Measurements from ENCODE around the gene ZNF860.
A peak's percentile ranks its signal among the peaks of the same experiment; 100 is the strongest.

ZNF860 gene

GRCh38 chr3:31967592-31967991 lies 14.0 kb upstream of the ZNF860 start:
- Histone ChIP-seq H3K9me3 (ENCODE audit: insufficient read depth, low read length) (no peaks in the 10 kb centered on the region), H3K4me3 (ENCODE audit: low read length) (no peak overlapping the region), H3K27ac (ENCODE audit: low read length) (no peak overlapping the region), H3K36me3 (replicated peaks; ENCODE audit: low read depth, low read length) (peaks cover 4% of the 10 kb centered on the region), H3K79me2 (ENCODE audit: low read length) (peaks cover 85% of the 10 kb centered on the region), H2AFZ (ENCODE audit: low read depth, low read length) (no peak overlapping the region), H3K4me1 (ENCODE audit: low read length) (peaks cover 69% of the 10 kb centered on the region), H4K20me1 (ENCODE audit: insufficient read depth, low read length) (no peaks in the 10 kb centered on the region), H3K9ac (ENCODE audit: low read length) (no peak overlapping the region), H3K27me3 (ENCODE audit: low read depth, low read length) (no peaks in the 10 kb centered on the region), H3K4me2 (ENCODE audit: low read length) (peak overlapping the region; percentile 69)
- TF ChIP-seq EZH2phosphoT487 (IDR thresholded peaks at IDR 0.05; ENCODE audit: low read depth): no peak
- TF ChIP-seq CTCF (IDR thresholded peaks at IDR 0.05; ENCODE audit: low read depth, low read length): no peak

DNA sequence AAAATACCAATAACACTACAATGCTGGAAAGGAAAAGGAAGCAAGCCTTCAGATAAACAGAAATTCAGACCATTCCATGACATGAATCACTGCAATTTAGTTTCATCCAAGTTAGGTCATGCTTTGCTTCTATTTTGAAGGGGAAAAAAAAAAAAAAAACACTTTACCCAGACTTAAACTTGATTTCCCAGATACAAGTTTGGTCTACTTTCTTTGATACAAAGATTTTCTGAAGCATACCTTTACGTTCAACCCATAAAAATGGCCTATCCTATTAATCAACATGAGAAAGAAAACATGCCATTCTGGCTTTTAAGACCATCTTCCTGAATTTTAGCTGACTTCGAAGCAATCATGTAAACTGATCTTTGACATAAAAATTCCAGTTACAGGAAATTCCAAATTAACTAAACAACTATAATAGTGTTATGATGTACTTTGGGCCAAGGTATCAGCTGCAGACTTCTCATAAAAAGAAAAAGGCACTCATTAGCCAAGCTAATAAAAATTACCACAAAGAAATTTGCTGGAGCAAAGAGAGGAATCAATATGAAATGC lies 13.1 kb upstream of the ZNF860 start:
- H3K4me2 ChIP-seq (ENCODE audit: low read length): peak overlapping the region; percentile 69
- H4K20me1 ChIP-seq (ENCODE audit: insufficient read depth, low read length): no peaks in the 10 kb centered on the region
- TF ChIP-seq CTCF (IDR thresholded peaks at IDR 0.05; ENCODE audit: low read depth, low read length) (no peak), EZH2phosphoT487 (IDR thresholded peaks at IDR 0.05; ENCODE audit: low read depth) (no peak)
- peaks cover 72% of the 10 kb centered on the region for H3K4me1 ChIP-seq (ENCODE audit: low read length)
- H3K79me2 ChIP-seq (ENCODE audit: low read length): peaks cover 87% of the 10 kb centered on the region
- H3K4me3 ChIP-seq (ENCODE audit: low read length): peak overlapping the region; percentile 29
- no peak overlapping the region; the same call in 1 of the 2 replicates for H2AFZ ChIP-seq (ENCODE audit: low read depth, low read length)
- peaks cover 4% of the 10 kb centered on the region for H3K36me3 ChIP-seq (replicated peaks; ENCODE audit: low read depth, low read length)
- H3K27me3 ChIP-seq (ENCODE audit: low read depth, low read length): no peaks in the 10 kb centered on the region
- peak overlapping the region; percentile 25; the same call in 1 of the 2 replicates for H3K27ac ChIP-seq (ENCODE audit: low read length)
- H3K9ac ChIP-seq (ENCODE audit: low read length): peak overlapping the region; percentile 34
- no peaks in the 10 kb centered on the region for H3K9me3 ChIP-seq (ENCODE audit: insufficient read depth, low read length)

- Histone ChIP-seq H3K9me3 (ENCODE audit: insufficient read depth, low read length) (no peaks in the 10 kb centered on the region), H3K9ac (ENCODE audit: low read length) (peak overlapping the region; percentile 34), H3K36me3 (replicated peaks; ENCODE audit: low read depth, low read length) (peaks cover 4% of the 10 kb centered on the region), H3K4me3 (ENCODE audit: low read length) (peak overlapping the region; percentile 29), H3K4me2 (ENCODE audit: low read length) (peak overlapping the region; percentile 69), H4K20me1 (ENCODE audit: insufficient read depth, low read length) (no peaks in the 10 kb centered on the region), H3K4me1 (ENCODE audit: low read length) (peaks cover 74% of the 10 kb centered on the region), H2AFZ (ENCODE audit: low read depth, low read length) (no peak overlapping the region; the same call in 1 of the 2 replicates), H3K27ac (ENCODE audit: low read length) (peak overlapping the region; percentile 25; the same call in 1 of the 2 replicates), H3K27me3 (ENCODE audit: low read depth, low read length) (no peaks in the 10 kb centered on the region), H3K79me2 (ENCODE audit: low read length) (peaks cover 87% of the 10 kb centered on the region)
- TF ChIP-seq EZH2phosphoT487 (IDR thresholded peaks at IDR 0.05; ENCODE audit: low read depth) (no peak), CTCF (IDR thresholded peaks at IDR 0.05; ENCODE audit: low read depth, low read length) (no peak)
Measured at GRCh38 chr3:31968927-31969418, 12.6 kb upstream of the ZNF860 start.

- Histone ChIP-seq H2AFZ (ENCODE audit: low read depth, low read length) (no peak overlapping the region), H3K9me3 (ENCODE audit: insufficient read depth, low read length) (no peaks in the 10 kb centered on the region), H4K20me1 (ENCODE audit: insufficient read depth, low read length) (no peaks in the 10 kb centered on the region), H3K27ac (ENCODE audit: low read length) (peak overlapping the region; percentile 69), H3K79me2 (ENCODE audit: low read length) (peaks cover 96% of the 10 kb centered on the region), H3K4me3 (ENCODE audit: low read length) (peak overlapping the region; percentile 33), H3K36me3 (replicated peaks; ENCODE audit: low read depth, low read length) (peaks cover 25% of the 10 kb centered on the region), H3K27me3 (ENCODE audit: low read depth, low read length) (no peaks in the 10 kb centered on the region), H3K4me1 (ENCODE audit: low read length) (peaks cover 82% of the 10 kb centered on the region), H3K4me2 (ENCODE audit: low read length) (peak overlapping the region; percentile 70), H3K9ac (ENCODE audit: low read length) (peak overlapping the region; percentile 44; the same call in 1 of the 2 replicates)
- TF ChIP-seq CTCF (IDR thresholded peaks at IDR 0.05; ENCODE audit: low read depth, low read length) (no peak), EZH2phosphoT487 (IDR thresholded peaks at IDR 0.05; ENCODE audit: low read depth) (no peak)
Measured at GRCh38 chr3:31971607-31972006, 9.9 kb upstream of the ZNF860 start.

Measured in OCI-LY3 (cell line).